Hindlimb muscle (tissue), 1 donor: ENCODE data around the gene OR2T3. TPM values are rescaled to one million over a fixed set of nuclear protein-coding genes. Genes with fewer than 3 reads are reported as not detected.
"Not testable (repeated sequence)": the region's sequence is repeated elsewhere in the genome, so short reads cannot be mapped to it uniquely, and the experiment has no call there.

Experiments
- DNase-seq: peaks from one replicate; pipeline ENCODE4 v3.0.0-alpha.2; 2013
- polyA plus RNA-seq: library from polyadenylated mRNA; unstranded; fragments of 120-200 nt; gene quantifications from one replicate; pipeline ENCODE4 v1.2.1, GENCODE V29; 2013; ENCODE audit not compliant: insufficient read length

Gene OR2T3
- polyA plus RNA-seq, 1 donor = not detected

GRCh38 chr1:248472111-248472510 is 1.0 kb upstream of the OR2T3 start:
- not testable (repeated sequence) for DNase-seq

GRCh38 chr1:248475660-248476059 is 2.5 kb downstream of the OR2T3 start:
- not testable (repeated sequence) for DNase-seq

GRCh38 chr1:248481686-248482579 is 8.8 kb downstream of the OR2T3 start:
- not testable (repeated sequence) for DNase-seq

DNA sequence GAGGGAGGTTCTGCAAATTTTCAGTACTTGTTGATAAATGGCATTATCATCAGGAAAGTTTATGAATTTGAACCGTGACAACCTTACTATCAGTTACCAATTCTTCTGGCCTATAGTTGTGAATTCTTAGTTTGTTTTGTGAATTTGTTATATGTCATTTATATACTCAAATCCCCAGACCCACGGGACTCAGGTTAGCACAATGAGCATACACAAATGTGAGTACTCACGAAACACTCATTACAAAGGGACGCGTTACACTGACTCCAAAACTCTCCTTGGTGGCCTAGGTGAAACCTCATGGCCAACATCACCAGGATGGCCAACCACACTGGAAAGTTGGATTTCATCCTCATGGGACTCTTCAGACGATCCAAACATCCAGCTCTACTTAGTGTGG is 15.1 kb downstream of the OR2T3 start, which contains the start of gene OR2T5:
Gene OR2T5, plus strand, starts transcription at position 301 of the 400 bp plus-strand sequence. Its CDS starts 0 bp downstream, at position 301.
- not testable (repeated sequence) for DNase-seq

DNA sequence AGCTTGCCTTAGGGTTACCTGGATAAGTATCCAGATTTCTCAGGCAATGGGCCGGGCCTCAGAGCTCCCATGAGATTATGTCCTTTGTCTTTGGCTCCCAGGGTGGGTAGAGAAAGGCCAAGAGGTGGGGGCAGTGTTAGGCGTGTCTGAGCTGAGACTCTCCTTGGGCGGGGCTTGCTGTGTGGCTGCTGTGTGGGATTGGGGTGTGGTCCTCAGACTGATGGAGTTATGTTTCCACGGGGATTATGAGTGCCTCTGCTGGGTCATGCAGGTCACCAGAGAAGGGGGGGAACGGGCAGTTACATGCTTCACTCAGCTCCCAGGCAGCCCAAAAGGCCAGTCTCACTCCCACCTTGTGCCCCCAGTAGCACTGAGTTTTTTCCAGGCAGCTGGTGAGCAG is 23.5 kb downstream of the OR2T3 start:
- DNase-seq = not testable (repeated sequence)

GRCh38 chr1:248500305-248501035 is 27.3 kb downstream of the OR2T3 start:
- not testable (repeated sequence) for DNase-seq

DNA sequence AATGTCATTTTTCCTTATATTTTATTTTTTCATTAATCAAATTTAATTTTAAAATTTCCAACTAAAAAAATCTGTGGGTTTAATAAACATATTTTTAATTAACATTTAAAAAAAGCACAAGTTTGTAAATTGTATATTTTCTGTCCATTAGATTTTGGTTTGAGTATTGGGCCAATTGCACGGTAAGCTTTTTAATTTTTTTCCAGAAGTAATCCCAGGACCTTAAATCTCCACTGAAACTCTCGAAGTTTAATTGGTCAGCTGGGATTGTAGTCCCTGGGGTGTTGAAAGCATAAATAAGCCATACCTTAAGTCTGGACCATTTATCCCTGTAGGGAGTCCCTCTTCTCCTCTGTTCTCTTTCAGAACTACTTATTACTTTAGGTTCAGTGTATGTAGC is 34.6 kb downstream of the OR2T3 start, which contains the start of gene OR2G6:
Gene OR2G6, plus strand, starts transcription at position 301 of the 400 bp plus-strand sequence. CDS start 13,574 bp downstream, outside the sequence.
- DNase-seq = not testable (repeated sequence)

DNA sequence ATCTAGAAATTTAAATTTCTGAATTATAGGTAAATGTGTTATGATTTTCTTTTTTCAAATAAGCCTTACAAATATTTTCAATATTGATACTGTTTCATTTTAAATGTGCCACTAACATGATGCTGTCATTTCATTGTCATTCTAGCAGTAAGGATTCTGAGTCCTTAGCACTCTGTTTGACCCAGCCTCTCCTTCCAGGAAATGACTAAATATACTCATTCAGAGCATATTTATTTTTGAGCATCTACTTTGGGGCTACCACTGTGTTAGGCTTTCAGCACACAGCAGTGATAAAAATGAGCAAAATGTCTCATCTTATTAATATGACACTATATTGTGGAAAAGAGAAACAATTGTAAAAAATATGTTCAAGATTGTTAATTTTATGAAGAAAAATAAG is 37.1 kb downstream of the OR2T3 start:
- not testable (repeated sequence) for DNase-seq

DNA sequence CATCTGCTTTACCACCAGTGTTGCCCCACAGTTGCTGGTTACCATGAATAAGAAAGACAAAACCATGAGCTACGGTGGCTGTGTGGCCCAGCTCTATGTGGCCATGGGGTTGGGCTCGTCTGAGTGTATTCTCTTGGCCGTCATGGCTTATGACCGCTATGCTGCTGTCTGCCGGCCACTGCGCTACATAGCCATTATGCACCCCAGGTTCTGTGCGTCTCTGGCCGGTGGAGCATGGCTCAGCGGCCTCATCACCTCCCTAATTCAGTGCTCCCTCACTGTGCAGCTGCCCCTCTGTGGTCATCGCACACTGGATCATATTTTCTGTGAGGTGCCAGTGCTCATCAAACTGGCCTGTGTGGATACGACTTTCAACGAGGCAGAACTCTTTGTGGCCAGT is 48.7 kb downstream of the OR2T3 start:
- DNase-seq = no peak

Other genes starting within 250 kb of the OR2T3 start
- gene OR2M4, start 241.9 kb upstream of the OR2T3 start, polyA plus RNA-seq = not detected
- not detected for gene OR2T33, start 195.4 kb upstream of the OR2T3 start, polyA plus RNA-seq
- not detected for gene OR2T12, start 169.9 kb upstream of the OR2T3 start, polyA plus RNA-seq
- not detected for gene OR2M7, start 148.8 kb upstream of the OR2T3 start, polyA plus RNA-seq
- gene OR14C36, start 124.6 kb upstream of the OR2T3 start, polyA plus RNA-seq = not detected
- gene OR2T4, start 111.7 kb upstream of the OR2T3 start, polyA plus RNA-seq = not detected
- gene OR2T6, start 97.6 kb upstream of the OR2T3 start, polyA plus RNA-seq = not detected
- gene OR2T1, start 70.3 kb upstream of the OR2T3 start, polyA plus RNA-seq = not detected
- not detected for gene OR2T2, start 27.7 kb upstream of the OR2T3 start, polyA plus RNA-seq
- gene OR2T5, start 15.2 kb downstream of the OR2T3 start, polyA plus RNA-seq = not detected
- gene OR2G6, start 34.7 kb downstream of the OR2T3 start, polyA plus RNA-seq = not detected
- gene OR2T29, start 89.4 kb downstream of the OR2T3 start, polyA plus RNA-seq = not detected
- not detected for gene OR2T34, start 101.4 kb downstream of the OR2T3 start, polyA plus RNA-seq
- gene OR2T10, start 124.3 kb downstream of the OR2T3 start, polyA plus RNA-seq = not detected
- gene OR2T11, start 161.7 kb downstream of the OR2T3 start, polyA plus RNA-seq = not detected
- gene OR2T35, start 171.9 kb downstream of the OR2T3 start, polyA plus RNA-seq = not detected
- not detected for gene OR2T27, start 182.2 kb downstream of the OR2T3 start, polyA plus RNA-seq
- gene OR14I1, start 229.4 kb downstream of the OR2T3 start, polyA plus RNA-seq = not detected